C4-2B (cell line): Measurements from ENCODE around the gene LPP.

ENCODE experiments used
- ZFX ChIP-seq: fragments of 450-650 bp; IDR thresholded peaks from 2 replicates; pipeline ENCODE4 v1.6.1; 2017
- TF ChIP-seq, protein P1 (sequence below): fragments of 450-650 bp; conservative IDR thresholded peaks from 2 replicates; pipeline ENCODE4 v1.5.1; 2017; ENCODE audit warnings: mild to moderate bottlenecking

- TF ChIP-seq, protein P1, sequence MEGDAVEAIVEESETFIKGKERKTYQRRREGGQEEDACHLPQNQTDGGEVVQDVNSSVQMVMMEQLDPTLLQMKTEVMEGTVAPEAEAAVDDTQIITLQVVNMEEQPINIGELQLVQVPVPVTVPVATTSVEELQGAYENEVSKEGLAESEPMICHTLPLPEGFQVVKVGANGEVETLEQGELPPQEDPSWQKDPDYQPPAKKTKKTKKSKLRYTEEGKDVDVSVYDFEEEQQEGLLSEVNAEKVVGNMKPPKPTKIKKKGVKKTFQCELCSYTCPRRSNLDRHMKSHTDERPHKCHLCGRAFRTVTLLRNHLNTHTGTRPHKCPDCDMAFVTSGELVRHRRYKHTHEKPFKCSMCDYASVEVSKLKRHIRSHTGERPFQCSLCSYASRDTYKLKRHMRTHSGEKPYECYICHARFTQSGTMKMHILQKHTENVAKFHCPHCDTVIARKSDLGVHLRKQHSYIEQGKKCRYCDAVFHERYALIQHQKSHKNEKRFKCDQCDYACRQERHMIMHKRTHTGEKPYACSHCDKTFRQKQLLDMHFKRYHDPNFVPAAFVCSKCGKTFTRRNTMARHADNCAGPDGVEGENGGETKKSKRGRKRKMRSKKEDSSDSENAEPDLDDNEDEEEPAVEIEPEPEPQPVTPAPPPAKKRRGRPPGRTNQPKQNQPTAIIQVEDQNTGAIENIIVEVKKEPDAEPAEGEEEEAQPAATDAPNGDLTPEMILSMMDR = no peak
- no peak for TF ChIP-seq ZFX
These were observed 63.1 kb downstream of the LPP start for GRCh38 chr3:188217011-188217463.
